Endothelial cell of umbilical vein (primary cell): ENCODE data around the gene DNM2.

Experiments
- CTCF ChIP-seq, 2 donors: IDR thresholded peaks; 1 replicate in 1 of 2; 2 replicates in 1 of 2; pipeline ENCODE4 v1.5.1; 2011; ENCODE audit warnings: low read length in 2 of 2, mild to moderate bottlenecking in 2 of 2, moderate library complexity in 2 of 2, control low read depth in 1 of 2, inconsistent platforms in 1 of 2, low read depth in 1 of 2; ENCODE audit not compliant: insufficient read depth in 1 of 2; ENCODE audit errors: extremely low read depth in 1 of 2
- GATA2 ChIP-seq: IDR thresholded peaks from 2 replicates; pipeline ENCODE4 v1.7.0; 2011; ENCODE audit warnings: low read depth, mild to moderate bottlenecking, moderate library complexity, mixed read lengths, low read length; ENCODE audit not compliant: insufficient read length, insufficient read depth
- POLR2A ChIP-seq: IDR thresholded peaks from 2 replicates; pipeline ENCODE4 v1.6.1; 2012; ENCODE audit warnings: low read depth, mild to moderate bottlenecking, control low read depth, low read length

- TF ChIP-seq CTCF (IDR thresholded peaks at IDR 0.05; ENCODE audit: extremely low read depth in 1 of 2, insufficient read depth in 1 of 2, low read depth in 1 of 2, low read length in 2 of 2) (no peak), POLR2A (no peak), GATA2 (no peak)
These were observed 8.4 kb downstream of the DNM2 start for GRCh38 chr19:10726268-10726667.
